Measurements from ENCODE around the gene ADD3. TPM values are rescaled to one million over a fixed set of nuclear protein-coding genes. Genes with fewer than 3 reads are reported as not detected.
A peak's percentile ranks its signal among the peaks of the same experiment; 100 is the strongest.

The ADD3 gene
- total RNA-seq, 2 experiments from 2014 or later = 124 to 206 TPM

- H3K4me1 Mint-ChIP-seq = peaks cover 18% of the 10 kb centered on the region
- H3K9me3 Mint-ChIP-seq (ENCODE audit: low read depth) = no peaks in the 10 kb centered on the region
- DNase-seq (peak; percentile 39), ATAC-seq (peak; percentile 58)
- no peak overlapping the region for H3K27ac Mint-ChIP-seq
- no peak overlapping the region for H3K4me3 Mint-ChIP-seq
- CTCF ChIA-PET = interaction anchor here (0.9 to 2.1 kb wide), 4 partner anchors 9 to 82 kb away, joined by 3 to 10 read pairs (median 6); no protein-coding TSS in a partner anchor
- no peaks in the 10 kb centered on the region for H3K36me3 Mint-ChIP-seq
- H3K27me3 Mint-ChIP-seq = peaks cover 88% of the 10 kb centered on the region
Observed at GRCh38 chr10:110168601-110169481, 161.1 kb downstream of the ADD3 start.

DNA sequence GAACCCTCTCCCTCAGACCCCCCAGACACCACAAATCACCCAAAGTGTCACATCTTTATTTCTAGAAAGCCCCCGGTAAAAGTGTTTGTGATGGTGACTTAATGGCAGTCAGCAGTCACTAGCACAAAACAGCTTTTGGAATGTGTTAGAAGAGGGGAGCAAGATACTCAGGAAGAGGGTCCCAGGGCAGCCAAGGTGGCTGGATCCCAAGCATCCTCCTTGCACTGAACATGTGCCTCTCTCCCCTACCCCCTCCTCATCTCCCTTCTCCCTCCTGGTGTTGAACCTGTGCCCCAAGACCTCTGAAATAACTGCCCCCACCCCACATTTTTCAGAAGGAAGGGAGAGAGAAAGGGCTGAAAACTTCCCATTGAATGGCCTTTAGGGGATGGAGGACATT is 161.8 kb downstream of the ADD3 start:
- Mint-ChIP-seq H3K27me3 (peaks cover 86% of the 10 kb centered on the region), H3K9me3 (ENCODE audit: low read depth) (no peaks in the 10 kb centered on the region), H3K4me1 (peaks cover 18% of the 10 kb centered on the region), H3K27ac (no peak overlapping the region), H3K36me3 (no peaks in the 10 kb centered on the region), H3K4me3 (no peak overlapping the region)
- DNase-seq (peak; percentile 14), ATAC-seq (no peak)
- CTCF ChIA-PET = no interaction called here

DNA sequence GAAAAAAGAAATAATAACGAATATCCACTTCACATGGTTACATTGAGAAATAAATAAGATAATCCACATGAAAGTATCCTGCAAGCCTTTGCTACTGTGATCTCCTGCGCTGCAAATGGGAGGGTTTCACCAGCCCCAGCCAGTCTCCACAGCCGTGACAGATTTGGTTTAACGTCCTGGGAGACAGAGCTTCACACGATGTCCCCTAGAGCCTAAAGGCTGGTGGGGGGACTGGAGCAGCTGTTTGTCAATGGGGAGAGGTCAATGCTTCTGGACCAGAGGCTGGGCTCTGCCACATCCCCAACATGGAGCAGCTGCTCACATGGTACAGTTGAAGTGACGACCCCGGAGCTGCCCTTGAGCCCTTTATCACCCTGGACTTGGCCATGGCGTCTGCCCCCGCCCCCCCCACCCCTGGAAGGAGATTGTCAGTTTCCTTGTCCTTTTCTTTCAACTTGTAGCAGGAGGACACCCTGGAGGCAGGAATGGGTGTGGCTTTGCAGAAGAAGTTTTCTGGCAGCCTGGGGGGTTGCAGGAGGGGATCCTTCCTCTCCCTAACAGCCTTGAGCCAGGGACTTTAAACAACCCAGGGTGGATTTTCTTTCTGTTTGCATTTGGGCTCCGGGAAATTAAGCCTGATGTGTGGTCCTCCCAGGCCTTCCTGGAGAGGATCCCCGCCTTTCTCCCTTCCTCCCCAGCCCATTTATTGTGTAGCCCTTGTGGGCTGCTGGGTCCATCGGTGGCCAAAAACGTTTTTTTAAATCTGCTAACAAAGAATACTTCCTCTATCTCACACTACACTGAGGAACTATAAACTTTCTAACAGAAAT is 162.6 kb downstream of the ADD3 start:
- Mint-ChIP-seq H3K27me3 (peaks cover 88% of the 10 kb centered on the region), H3K27ac (no peak overlapping the region), H3K4me3 (no peak overlapping the region), H3K4me1 (peaks cover 16% of the 10 kb centered on the region), H3K36me3 (no peaks in the 10 kb centered on the region), H3K9me3 (ENCODE audit: low read depth) (no peaks in the 10 kb centered on the region)
- ATAC-seq = no peak
- peak; percentile 37 for DNase-seq
- CTCF ChIA-PET = no interaction called here

DNA sequence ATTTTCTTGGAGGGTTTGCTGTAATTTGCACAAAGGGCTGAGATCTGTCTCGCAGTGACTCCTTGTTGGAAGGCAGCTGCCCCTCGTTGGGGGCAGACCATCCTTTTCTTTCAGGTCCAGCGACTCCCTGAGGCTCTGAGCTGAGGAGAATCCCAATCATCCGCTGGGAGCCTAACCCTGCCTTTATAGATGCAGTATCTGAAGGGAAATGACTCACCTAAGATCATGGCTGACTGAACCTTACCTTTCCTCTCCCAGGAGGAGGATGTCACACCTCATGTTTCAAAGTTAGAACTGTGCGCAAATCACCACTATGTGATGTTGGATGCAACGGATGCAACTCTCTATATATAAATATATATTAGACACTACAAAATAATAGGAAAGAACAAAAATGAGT is 163.2 kb downstream of the ADD3 start:
- ATAC-seq (no peak), DNase-seq (peak; percentile 30)
- H3K4me1 Mint-ChIP-seq = peaks cover 15% of the 10 kb centered on the region
- H3K27me3 Mint-ChIP-seq = peaks cover 88% of the 10 kb centered on the region
- CTCF ChIA-PET = no interaction called here
- H3K9me3 Mint-ChIP-seq (ENCODE audit: low read depth) = no peaks in the 10 kb centered on the region
- H3K36me3 Mint-ChIP-seq = no peaks in the 10 kb centered on the region
- H3K27ac Mint-ChIP-seq = no peak overlapping the region
- H3K4me3 Mint-ChIP-seq = no peak overlapping the region

- H3K9me3 Mint-ChIP-seq (ENCODE audit: low read depth) = no peaks in the 10 kb centered on the region
- no peak overlapping the region for H3K4me3 Mint-ChIP-seq
- H3K4me1 Mint-ChIP-seq = peaks cover 21% of the 10 kb centered on the region
- no peak for ATAC-seq
- no peak overlapping the region for H3K27ac Mint-ChIP-seq
- no peak for DNase-seq
- H3K27me3 Mint-ChIP-seq = peaks cover 87% of the 10 kb centered on the region
- H3K36me3 Mint-ChIP-seq = no peaks in the 10 kb centered on the region
- CTCF ChIA-PET = interaction anchor here (1.0 kb wide), 1 partner anchor 34 kb away, joined by 4 read pairs; no protein-coding TSS in a partner anchor
Observed at GRCh38 chr10:110172155-110172554, 164.4 kb downstream of the ADD3 start.

DNA sequence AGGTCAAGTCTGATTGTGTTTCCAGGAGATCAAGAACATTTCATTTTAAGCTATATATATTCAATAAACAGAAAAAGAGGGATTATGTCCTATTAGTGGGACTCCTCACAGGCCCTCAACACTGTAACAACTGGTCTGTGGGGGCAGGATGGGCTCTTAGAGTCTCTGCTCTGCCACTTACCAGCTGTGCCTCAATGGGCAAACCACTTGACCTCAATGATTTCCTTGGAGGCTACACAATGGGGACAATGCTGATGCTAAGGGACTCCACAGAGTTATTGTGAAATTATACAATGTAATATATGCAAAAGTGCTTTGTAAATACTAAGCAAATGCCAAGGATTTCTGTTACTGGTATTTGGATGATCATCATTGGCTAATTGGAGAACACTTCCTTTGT is 166.4 kb downstream of the ADD3 start:
- Mint-ChIP-seq H3K27ac (no peak overlapping the region), H3K36me3 (no peaks in the 10 kb centered on the region), H3K9me3 (ENCODE audit: low read depth) (no peaks in the 10 kb centered on the region), H3K4me3 (no peak overlapping the region), H3K4me1 (peaks cover 9% of the 10 kb centered on the region), H3K27me3 (peaks cover 81% of the 10 kb centered on the region)
- DNase-seq = peak; percentile 35
- no peak for ATAC-seq
- CTCF ChIA-PET = interaction anchor here (1.2 to 1.3 kb wide), 3 partner anchors 16 to 34 kb away, joined by 3 read pairs; no protein-coding TSS in a partner anchor

GRCh38 chr10:110174816-110175215 is 167.0 kb downstream of the ADD3 start:
- Mint-ChIP-seq H3K4me3 (no peak overlapping the region), H3K4me1 (peaks cover 9% of the 10 kb centered on the region), H3K9me3 (ENCODE audit: low read depth) (no peaks in the 10 kb centered on the region), H3K27ac (no peak overlapping the region), H3K36me3 (no peaks in the 10 kb centered on the region), H3K27me3 (peaks cover 79% of the 10 kb centered on the region)
- CTCF ChIA-PET = interaction anchor here (1.2 to 1.3 kb wide), 3 partner anchors 16 to 33 kb away, joined by 3 read pairs; no protein-coding TSS in a partner anchor
- DNase-seq (peak; percentile 3), ATAC-seq (no peak)

DNA sequence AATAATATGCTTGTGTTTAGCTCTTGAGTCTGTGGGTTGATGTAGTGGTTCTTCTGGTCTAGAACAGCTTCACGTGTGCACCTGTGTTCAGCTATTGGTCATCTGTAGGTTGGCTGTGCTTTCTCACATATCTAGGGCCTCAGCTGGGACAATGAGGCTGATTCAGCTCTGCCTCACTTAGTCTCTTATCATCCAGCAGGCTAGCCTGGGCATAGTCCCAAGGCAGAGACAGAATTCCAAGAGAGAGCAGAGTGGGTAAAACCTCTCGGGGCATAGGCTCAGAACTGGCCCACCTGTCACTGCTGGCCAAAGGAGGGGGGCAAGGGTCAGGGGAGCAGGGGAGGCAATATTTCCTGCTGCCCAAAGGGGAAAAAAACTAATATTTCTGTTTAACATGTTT is 167.6 kb downstream of the ADD3 start:
- peaks cover 9% of the 10 kb centered on the region for H3K4me1 Mint-ChIP-seq
- no peak overlapping the region for H3K27ac Mint-ChIP-seq
- H3K9me3 Mint-ChIP-seq (ENCODE audit: low read depth) = no peaks in the 10 kb centered on the region
- H3K36me3 Mint-ChIP-seq = no peaks in the 10 kb centered on the region
- no peak for ATAC-seq
- H3K4me3 Mint-ChIP-seq = no peak overlapping the region
- DNase-seq = peak; percentile 11
- CTCF ChIA-PET = interaction anchor here (1.3 kb wide), 2 partner anchors 15 to 33 kb away, joined by 3 read pairs; no protein-coding TSS in a partner anchor
- H3K27me3 Mint-ChIP-seq = peaks cover 74% of the 10 kb centered on the region

DNA sequence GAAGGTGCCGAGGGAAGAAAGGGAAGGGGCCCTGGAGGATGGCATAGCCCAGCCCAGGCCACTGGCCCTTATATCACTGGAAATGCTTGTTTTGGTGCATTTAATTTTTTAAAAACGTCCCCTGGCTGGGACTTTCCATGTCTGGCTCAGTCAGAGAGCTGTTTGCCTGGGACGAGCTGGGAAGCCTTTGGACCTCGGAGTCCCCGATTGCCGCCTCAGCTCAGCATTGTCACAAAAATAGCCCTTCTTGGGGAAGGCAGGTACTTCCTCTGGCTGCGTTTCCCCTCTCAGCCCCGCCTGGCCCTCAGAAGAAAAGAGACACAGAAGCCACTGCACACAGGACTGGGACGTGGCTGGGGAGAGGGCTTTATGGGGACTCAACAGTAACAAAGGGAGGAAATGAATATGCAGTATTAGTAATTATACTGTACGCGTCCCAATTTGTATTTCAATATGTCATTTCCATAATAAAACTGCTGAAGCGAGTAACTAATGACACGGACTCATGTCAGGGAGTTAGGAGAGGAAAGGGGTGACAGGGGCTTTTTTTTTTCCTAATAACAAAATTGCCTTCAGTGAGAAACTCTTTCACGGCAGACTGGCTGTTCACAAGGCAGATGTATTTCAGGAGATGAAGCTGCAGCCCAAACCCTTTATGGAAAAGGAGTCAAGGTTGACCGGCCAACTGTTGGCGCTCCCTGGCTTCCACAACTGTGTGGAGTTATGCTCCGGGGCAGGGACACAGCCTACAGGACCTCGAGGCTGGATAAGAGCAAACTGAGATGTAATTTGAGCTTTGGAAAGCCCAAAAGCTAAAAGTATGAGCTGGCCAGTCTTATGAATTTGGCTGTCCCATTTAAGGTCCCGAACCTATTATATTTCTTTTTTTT is 168.6 kb downstream of the ADD3 start:
- CTCF ChIA-PET = interaction anchor here (0.5 to 0.8 kb wide), 2 partner anchors 19 to 128 kb away, joined by 3 to 7 read pairs; partner anchors contain the start of gene SMNDC1
- Mint-ChIP-seq H3K9me3 (ENCODE audit: low read depth) (no peaks in the 10 kb centered on the region), H3K4me1 (peaks cover 6% of the 10 kb centered on the region), H3K27me3 (peaks cover 67% of the 10 kb centered on the region), H3K4me3 (no peak overlapping the region), H3K36me3 (no peaks in the 10 kb centered on the region), H3K27ac (no peak overlapping the region)
- no peak for ATAC-seq
- DNase-seq = peak; percentile 38

- H3K4me3 Mint-ChIP-seq = no peak overlapping the region
- no peaks in the 10 kb centered on the region for H3K36me3 Mint-ChIP-seq
- ATAC-seq (no peak), DNase-seq (peak; percentile 34)
- peaks cover 6% of the 10 kb centered on the region for H3K4me1 Mint-ChIP-seq
- no peak overlapping the region for H3K27ac Mint-ChIP-seq
- H3K27me3 Mint-ChIP-seq = peaks cover 66% of the 10 kb centered on the region
- H3K9me3 Mint-ChIP-seq (ENCODE audit: low read depth) = no peaks in the 10 kb centered on the region
- CTCF ChIA-PET = interaction anchor here (0.9 to 1.0 kb wide), 2 partner anchors 11 to 27 kb away, joined by 3 to 5 read pairs; no protein-coding TSS in a partner anchor
Observed at GRCh38 chr10:110179220-110179619, 171.4 kb downstream of the ADD3 start.

DNA sequence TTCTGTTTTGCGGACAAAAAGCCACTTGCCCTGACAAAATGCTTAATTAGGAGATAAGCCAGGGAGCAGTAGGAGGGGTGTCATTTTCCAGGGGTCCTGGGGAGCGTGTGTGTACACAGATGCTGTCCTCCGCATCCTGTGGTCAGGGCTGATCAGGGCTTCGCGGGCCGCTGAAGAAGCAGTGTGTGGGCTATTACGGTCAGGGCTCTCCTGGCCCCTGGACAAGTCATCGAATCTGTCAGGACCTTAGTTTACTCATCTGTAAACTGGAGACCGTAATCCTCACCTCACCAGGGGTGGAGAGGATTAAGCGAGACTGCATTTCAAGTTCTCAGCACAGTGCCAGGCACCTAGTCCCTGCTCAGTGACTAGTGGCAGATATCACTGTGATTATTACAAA is 173.7 kb downstream of the ADD3 start:
- Mint-ChIP-seq H3K27ac (no peak overlapping the region), H3K27me3 (peaks cover 50% of the 10 kb centered on the region), H3K4me3 (no peak overlapping the region), H3K36me3 (no peaks in the 10 kb centered on the region), H3K9me3 (ENCODE audit: low read depth) (no peaks in the 10 kb centered on the region), H3K4me1 (peaks cover 2% of the 10 kb centered on the region)
- CTCF ChIA-PET = interaction anchor here (0.9 kb wide), 1 partner anchor 30 kb away, joined by 3 read pairs; no protein-coding TSS in a partner anchor
- peak; percentile 28 for DNase-seq
- ATAC-seq = no peak

DNA sequence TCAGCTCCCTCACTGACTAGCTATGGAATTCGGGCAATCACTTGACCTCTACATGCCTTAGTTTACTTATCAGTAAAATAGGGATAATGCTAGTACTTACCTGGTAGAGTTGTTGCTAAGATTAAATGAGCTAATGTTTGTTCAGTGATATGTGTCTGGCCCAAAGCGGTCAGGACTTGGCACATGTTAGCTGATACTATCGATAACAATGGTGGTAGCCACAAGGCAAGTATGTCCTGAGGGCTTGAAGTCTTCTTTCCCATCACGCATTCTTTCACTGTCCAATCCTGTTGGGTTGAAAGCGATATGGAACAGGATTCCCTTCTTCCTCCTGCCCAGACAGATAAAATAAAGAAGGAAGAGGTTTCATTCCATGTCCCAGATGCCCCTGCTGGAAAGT is 174.1 kb downstream of the ADD3 start:
- Mint-ChIP-seq H3K9me3 (ENCODE audit: low read depth) (no peaks in the 10 kb centered on the region), H3K4me1 (no peaks in the 10 kb centered on the region)

More for the DNA sequence above, 174.1 kb downstream of the ADD3 start:
- Mint-ChIP-seq H3K27me3 (peaks cover 52% of the 10 kb centered on the region), H3K27ac (no peak overlapping the region), H3K4me3 (no peak overlapping the region), H3K36me3 (no peaks in the 10 kb centered on the region)
- DNase-seq (peak; percentile 5), ATAC-seq (no peak)
- CTCF ChIA-PET = interaction anchor here (0.9 kb wide), 1 partner anchor 30 kb away, joined by 3 read pairs; no protein-coding TSS in a partner anchor
